H54 (cell line): ENCODE results near the gene PSMB8.
A peak's percentile ranks its signal among the peaks of the same experiment; 100 is the strongest.
"Not testable (repeated sequence)": the region's sequence is repeated elsewhere in the genome, so short reads cannot be mapped to it uniquely, and the experiment has no call there.

ENCODE experiments used
- DNase-seq: peaks from one replicate; pipeline ENCODE4 v3.0.0; 2011; ENCODE audit warnings: low spot score, mixed read lengths; ENCODE audit not compliant: insufficient read length
- FAIRE-seq: peaks from 3 replicates; lab custom pipeline; 2011; peaks lifted over from hg19 to GRCh38; lab: Jason Lieb, UNC
- POLR2A ChIP-seq: IDR thresholded peaks from 2 replicates; pipeline ENCODE4 v1.6.1; 2011; ENCODE audit warnings: low read depth, mild to moderate bottlenecking, low read length

Gene PSMB8

DNA sequence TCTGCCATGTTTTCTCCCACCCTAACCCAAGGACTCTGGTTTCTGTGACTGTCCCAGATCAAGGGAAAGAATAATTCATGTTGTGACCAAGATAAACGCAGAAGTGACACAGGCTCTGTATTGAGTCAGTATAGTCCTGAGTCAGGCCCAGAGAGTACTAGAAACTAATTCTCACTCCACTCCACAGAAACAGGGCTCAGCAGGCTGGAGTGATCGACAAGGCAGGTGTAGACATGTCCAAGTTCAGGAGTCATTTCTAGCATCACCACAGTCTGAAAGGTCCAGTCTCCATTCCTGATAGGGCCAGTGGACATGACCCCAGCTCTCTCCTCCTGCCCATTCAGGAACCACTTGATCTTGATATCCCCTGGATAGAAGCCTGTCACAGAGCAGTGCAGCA, 29.7 kb downstream of the PSMB8 start:
- no peak for DNase-seq
- no peak for TF ChIP-seq POLR2A
- FAIRE-seq, result no peak

DNA sequence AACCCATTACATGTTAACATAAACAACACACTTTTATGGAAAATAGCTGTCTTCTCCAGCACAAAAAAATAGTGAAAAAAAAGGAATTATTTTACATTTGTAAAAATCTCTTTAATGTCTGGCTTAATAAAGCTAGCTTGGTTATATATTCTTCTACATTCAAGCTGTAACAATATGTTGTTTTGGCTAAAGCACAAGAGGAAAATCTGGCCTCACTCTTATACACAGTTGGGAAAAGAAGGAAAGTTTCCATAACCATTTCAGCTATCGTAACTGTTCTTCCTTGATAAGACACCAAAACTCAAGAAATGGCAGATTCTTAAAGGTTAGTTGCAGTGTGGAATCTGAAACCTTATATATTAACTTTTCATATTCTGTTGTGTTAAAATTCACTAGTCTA, 34.7 kb downstream of the PSMB8 start:
- FAIRE-seq, result no peak
- DNase-seq, result no peak
- no peak for TF ChIP-seq POLR2A

DNA sequence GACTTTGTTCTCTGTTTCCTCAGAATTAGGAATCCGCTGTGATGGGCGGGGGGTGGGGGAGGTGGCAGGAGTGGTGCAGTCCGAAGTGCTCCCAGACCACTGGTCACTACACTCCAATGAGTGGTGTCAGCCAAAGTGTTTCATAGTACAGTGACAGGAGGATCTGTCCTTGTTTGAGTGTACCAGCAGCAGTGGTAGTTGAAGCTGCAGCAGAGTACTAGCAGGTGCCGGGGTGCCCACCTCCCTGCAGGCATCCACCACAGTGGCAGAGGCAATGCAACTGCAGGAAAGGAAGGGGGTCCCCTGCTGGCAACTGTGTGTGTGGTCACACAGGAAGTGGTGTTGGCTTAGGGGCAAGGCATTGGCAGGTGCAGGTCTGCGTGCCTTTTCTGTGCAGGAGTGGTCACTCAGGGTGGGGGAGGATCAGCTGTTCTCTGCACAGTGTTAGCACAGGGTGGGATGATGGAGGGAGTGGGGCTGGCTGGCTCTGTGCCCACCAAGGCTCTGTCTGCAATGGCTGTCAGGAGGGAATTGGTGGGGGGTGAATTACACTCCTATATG, 36.7 kb downstream of the PSMB8 start:
- FAIRE-seq (no peak), DNase-seq (no peak)
- no peak for TF ChIP-seq POLR2A

DNA sequence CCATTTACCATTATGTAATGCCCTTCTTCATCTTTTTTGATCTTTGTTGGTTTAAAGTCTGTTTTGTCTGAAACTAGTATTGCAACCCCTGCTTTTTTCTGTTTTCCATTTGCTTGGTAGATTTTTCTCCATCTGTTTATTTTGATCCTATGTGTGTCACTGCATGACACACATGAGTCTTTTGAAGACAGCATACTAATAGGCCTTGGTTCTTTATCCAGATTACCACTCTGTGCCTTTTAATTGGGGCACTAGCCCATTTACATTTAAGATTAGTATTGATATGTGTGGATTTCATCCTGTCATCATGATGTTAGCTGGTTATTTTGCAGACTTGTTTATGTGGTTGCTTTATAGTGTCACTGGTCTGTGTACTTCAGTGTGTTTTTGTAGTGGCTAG, 38.4 kb downstream of the PSMB8 start:
- DNase-seq, FAIRE-seq: not testable (repeated sequence)

DNA sequence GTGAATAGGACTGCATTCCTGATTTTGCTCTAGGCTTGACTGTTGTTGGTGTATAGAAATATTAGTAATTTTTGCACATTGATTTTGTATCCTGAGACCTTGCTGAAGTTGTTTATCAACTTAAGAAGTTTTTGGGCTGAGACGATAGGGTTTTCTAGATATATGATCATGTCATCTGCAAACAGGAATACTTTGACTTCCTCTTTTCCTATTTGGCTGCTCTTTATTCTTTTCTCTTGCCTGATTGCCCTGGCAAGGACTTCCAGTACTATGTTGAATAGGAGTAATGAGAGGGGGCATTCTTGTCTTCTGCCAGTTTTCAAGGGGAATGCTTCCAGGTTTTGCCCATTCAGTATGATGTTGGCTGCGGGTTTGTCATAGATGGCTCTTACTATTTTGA, 40.4 kb downstream of the PSMB8 start:
- DNase-seq (no peak), FAIRE-seq (no peak)
- TF ChIP-seq POLR2A, result no peak

DNA sequence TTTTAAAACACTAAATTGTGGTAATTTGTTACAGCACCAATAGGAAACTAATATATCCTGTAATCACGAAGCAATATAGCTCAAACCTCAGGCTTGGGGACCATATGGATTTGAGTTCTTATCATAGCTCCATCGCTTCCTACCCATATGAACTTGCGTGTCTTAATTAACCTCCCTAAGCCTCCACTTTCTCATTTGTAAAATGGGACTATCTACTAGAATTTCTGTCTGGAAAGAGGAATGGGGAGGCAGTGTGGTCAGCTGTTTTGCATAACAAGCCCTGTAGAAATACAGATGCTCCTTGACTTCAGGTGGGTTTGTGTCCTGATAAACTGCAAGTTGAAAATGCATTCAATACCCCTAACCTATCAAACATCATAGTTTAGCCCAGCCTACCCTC, 44.1 kb downstream of the PSMB8 start:
- no peak for DNase-seq
- no peak for TF ChIP-seq POLR2A
- FAIRE-seq, result no peak

DNA sequence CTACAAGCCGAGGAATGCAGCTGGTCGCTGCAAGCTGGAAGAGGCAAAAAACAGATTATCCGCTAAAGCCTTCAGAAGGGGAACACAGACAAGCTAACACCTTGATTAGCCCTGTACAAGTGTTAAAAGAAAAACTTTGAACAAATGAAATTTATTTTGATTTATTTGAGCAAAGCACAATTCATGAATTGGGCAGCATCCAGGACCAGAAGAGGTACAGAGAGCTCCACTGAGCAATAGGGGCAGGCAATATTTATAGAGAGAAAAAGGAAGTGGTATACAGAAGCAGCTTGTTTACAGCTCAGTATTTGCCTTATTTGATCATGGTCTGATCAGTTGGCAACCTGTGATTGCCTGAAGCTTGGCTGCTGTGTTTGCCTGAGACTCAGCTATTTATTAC, 44.7 kb downstream of the PSMB8 start:
- DNase-seq (no peak), FAIRE-seq (no peak)
- no peak for TF ChIP-seq POLR2A

DNA sequence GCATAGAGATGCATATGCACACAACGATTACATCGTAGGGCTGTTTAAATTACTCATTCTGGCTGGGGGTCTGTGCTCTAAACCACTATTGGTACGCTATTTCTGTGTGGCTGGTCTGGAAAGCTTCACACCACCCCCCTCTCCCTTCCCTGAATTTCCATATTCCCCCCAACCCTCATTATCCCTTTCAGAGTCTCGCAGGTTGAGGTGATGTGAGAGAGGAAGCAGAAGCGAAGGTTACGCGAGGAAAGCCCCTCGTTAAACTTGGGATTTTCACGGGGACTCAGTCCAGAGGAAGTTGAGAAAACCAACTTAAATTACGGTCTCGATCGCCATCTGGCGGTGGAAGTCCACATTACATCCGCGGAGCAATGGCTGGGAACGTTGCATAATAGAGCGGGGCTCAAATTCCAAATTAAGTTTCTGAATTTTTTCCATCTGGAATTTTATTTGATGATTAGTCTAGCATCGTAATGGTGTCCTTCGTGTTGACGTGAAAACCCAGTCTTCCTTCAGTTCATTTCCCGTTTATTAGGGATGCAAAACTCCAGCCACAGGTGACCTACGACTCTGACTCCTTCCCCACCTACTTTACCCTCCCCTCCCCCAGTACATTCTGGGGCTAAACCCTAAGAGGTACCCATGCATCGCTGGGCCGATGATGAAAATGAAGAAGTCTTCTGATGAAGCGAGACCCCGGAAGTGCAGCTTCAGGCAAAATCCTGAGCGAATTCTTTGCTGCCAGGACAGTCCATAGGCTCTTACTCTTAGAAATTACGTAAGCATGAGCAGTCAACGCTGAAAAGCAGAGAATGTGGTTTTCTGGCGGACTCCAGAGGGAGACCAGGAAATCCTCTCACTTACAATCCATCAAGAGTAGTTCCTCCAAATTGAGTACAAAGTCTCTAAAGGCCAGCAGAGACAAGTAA, 46.7 kb downstream of the PSMB8 start:
- FAIRE-seq (peak; percentile 83), DNase-seq (no peak)
- TF ChIP-seq POLR2A, result no peak

DNA sequence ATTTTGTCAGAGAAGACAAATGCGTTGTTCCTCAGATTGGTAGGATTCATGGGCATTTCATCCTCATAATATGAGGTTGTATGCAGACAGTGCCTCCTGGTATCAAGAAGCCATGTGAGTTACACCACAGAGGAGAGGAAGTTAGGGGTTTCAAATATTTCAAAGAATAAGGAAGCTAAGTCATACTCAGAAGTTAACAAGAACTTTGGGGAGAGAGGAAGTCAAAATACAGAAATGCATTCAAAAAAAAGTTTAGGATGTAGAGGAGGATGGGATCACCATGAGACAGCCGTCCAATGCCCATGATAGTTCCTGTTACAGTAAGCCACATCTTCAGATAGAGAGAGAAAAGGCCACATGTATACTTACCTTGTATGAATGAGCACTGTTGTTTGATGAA, 49.3 kb downstream of the PSMB8 start:
- TF ChIP-seq POLR2A, result no peak
- FAIRE-seq, result no peak
- no peak for DNase-seq

DNA sequence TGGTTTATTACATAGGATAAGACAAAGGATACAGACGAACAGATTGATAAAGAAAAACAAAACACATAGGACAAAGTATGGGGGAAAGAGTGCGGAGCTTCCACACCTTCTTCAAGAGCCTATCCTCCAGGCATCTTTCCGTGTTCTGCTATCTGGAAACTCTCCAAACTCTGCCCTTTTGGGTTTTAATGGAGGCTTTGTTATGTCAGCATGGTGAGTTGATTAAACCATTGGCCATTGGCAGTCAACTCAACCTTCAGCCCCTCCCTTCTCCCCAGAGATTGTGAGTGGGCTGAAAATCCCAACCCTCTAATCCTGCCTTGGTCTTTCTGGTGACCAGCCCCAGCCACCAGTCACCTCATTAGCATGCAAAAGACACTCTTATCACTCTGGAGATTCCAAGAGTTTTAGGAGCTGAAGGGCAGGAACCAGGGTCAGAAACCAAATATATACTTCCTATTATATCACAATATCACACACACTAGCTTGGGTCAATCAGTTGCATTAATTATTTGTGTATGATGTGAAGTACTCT, 50.9 kb downstream of the PSMB8 start:
- no peak for FAIRE-seq
- no peak for DNase-seq
- no peak for TF ChIP-seq POLR2A
